Large intestine (tissue), 3 donors: Measurements from ENCODE around the gene A4GALT. TPM values are rescaled to one million over a fixed set of nuclear protein-coding genes. Genes with fewer than 3 reads are reported as not detected.
A peak's percentile ranks its signal among the peaks of the same experiment; 100 is the strongest.

Source experiments
- DNase-seq, 2 donors: peaks; one replicate each; pipeline versions ENCODE4 v3.0.0 to v3.0.0-alpha.2; 2013
- H3K27ac ChIP-seq: one replicate; pipeline ENCODE4 v1.5.1; 2013; ENCODE audit warnings: low read length
- H3K27me3 ChIP-seq: 2 replicates; pipeline ENCODE4 v1.6.1; 2013; ENCODE audit warnings: low read length; ENCODE audit not compliant: control insufficient read depth, insufficient read depth
- H3K36me3 ChIP-seq: 2 replicates; pipeline ENCODE4 v1.6.1; 2013; ENCODE audit warnings: low read length; ENCODE audit not compliant: control insufficient read depth, insufficient read depth
- H3K4me1 ChIP-seq: one replicate; pipeline ENCODE4 v1.6.1; 2013; ENCODE audit warnings: low read length; ENCODE audit not compliant: control insufficient read depth, insufficient read depth
- H3K4me3 ChIP-seq: one replicate; pipeline ENCODE4 v1.5.1; 2013; ENCODE audit warnings: low read length
- H3K9me3 ChIP-seq: one replicate; pipeline ENCODE4 v1.6.1; 2013; ENCODE audit warnings: mild to moderate bottlenecking, low read depth, low read length, moderate library complexity; ENCODE audit not compliant: control insufficient read depth
- WGBS: methylation state at CpG from one replicate; pipeline ENCODE4 v1.1.5; 2013; ENCODE audit warnings: low lambda C conversion rate; ENCODE audit not compliant: insufficient coverage; 5-methylcytosine and 5-hydroxymethylcytosine counted together
- polyA plus RNA-seq: library from polyadenylated mRNA; unstranded; fragments of 120-200 nt; gene quantifications from one replicate; pipeline ENCODE4 v1.2.1, GENCODE V29; 2013

The A4GALT gene
- polyA plus RNA-seq, 1 donor: 5.5 TPM

DNA sequence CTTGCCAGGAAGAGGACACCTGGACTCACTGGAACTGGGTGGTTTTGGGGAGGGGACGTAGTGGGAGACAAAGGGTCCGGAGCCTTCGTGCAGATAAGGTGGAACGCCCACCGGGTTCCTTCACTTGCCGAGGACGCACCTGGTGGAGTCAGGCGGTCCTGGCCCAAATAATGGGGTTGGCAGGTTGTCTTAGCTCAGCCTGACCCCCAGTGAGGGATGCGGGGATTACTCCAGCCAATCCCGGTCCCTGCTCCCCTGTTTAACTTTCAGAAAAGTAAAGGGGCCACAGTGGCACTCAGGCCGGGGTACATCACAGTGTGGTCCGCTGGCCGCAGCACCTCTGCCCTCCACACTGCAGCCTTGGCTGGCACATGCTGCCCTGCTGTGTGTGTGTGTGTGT, 18.0 kb downstream of the A4GALT start:
- Histone ChIP-seq H3K27ac (no peak overlapping the region), H3K27me3 (no peaks in the 10 kb centered on the region), H3K36me3 (no peaks in the 10 kb centered on the region), H3K9me3 (no peaks in the 10 kb centered on the region), H3K4me3 (no peak overlapping the region), H3K4me1 (peaks cover 6% of the 10 kb centered on the region)
- no peak for DNase-seq
- no CpG with 5 or more reads among the region's 13 CpGs for WGBS

DNA sequence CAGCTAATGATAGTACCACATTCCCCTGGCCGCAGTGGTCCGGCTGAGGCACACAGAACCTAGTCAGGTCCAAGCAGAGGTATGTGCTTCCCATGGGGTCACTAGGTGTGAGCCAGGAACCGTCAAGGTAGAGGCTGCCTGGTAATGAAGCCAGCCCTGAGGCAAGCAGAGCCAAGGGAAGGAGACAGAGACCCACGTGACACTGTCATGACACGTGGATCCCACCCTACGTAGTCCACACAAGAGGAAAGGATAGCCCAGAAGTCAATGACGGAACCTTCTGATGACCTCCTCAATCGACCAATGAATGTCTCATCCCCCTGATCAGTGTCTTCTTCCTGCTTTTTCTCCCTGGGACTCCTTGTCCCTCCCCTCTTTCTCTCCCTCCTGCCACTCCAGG, 19.0 kb downstream of the A4GALT start:
- no CpG with 5 or more reads among the region's 8 CpGs for WGBS
- DNase-seq: no peak
- Histone ChIP-seq H3K27ac (no peak overlapping the region), H3K36me3 (no peaks in the 10 kb centered on the region), H3K27me3 (no peaks in the 10 kb centered on the region), H3K4me1 (peaks cover 13% of the 10 kb centered on the region), H3K4me3 (no peak overlapping the region), H3K9me3 (no peaks in the 10 kb centered on the region)

DNA sequence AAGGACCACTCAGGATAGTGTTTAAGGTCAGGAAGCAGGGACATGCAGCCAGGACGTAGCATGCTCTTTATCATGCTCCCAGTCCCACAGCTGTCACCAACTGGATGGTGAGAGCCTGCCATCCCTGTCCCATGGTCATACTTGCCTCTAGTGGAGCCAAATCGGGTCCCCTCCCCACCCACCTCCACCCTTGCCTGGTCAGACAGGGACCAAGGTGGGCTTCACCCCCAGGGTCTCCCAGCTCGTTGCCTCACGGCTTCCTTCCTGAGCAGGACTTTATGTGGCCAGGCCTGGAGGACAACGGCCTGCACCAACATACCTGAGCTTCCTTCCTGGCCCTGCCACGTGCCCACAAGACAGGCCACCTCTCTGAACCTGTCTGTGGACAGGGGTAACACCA, 19.8 kb downstream of the A4GALT start:
- H3K4me1 ChIP-seq: peaks cover 13% of the 10 kb centered on the region
- no CpG with 5 or more reads among the region's 6 CpGs for WGBS
- H3K36me3 ChIP-seq: no peaks in the 10 kb centered on the region
- no peak overlapping the region for H3K27ac ChIP-seq
- no peak overlapping the region for H3K4me3 ChIP-seq
- no peak for DNase-seq
- H3K9me3 ChIP-seq: no peaks in the 10 kb centered on the region
- H3K27me3 ChIP-seq: no peaks in the 10 kb centered on the region

DNA sequence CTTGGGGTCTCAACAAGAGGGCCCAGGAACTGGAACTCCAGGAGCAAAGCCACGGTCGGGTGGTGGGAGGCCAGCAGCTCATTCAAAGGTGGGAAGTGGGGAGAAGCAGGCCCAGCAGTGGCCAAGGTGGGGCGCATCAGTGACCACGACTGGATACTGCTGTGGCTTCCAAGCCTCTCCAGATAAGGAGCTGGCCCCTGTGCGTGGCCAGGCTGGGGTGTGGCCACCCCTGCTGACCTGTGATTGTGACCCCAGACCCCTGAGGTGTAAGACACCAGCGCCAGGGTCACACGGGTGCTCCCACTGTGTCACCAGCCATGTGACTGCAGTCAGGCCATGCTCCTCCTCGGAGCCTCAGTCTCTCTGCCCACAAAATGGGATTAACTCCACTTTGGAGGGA, 20.3 kb downstream of the A4GALT start:
- Histone ChIP-seq H3K4me1 (peaks cover 13% of the 10 kb centered on the region), H3K4me3 (no peak overlapping the region), H3K36me3 (no peaks in the 10 kb centered on the region), H3K27ac (no peak overlapping the region), H3K27me3 (no peaks in the 10 kb centered on the region), H3K9me3 (no peaks in the 10 kb centered on the region)
- WGBS: no CpG with 5 or more reads among the region's 8 CpGs
- no peak for DNase-seq

DNA sequence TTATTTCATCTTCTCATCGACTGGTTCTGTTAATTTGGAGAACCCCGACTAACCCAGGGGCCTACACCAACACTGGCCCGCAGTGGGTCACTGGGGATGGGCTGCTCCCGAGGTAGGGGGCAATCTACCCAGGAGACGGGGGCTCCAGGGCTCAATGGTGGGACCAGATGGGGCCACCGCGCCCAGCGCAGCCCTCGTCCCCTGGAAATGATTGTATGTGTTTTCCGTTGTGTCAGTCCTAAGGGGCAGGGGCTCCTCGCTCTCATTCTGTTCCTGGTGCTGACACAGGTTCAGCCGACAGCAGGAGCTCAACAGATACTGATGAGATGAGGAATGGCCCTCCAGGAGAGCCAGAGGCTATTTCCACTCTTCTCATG, 20.7 kb downstream of the A4GALT start:
- Histone ChIP-seq H3K36me3 (no peaks in the 10 kb centered on the region), H3K4me1 (peaks cover 13% of the 10 kb centered on the region), H3K27me3 (no peaks in the 10 kb centered on the region), H3K27ac (no peak overlapping the region), H3K9me3 (no peaks in the 10 kb centered on the region), H3K4me3 (no peak overlapping the region)
- no CpG with 5 or more reads among the region's 12 CpGs for WGBS
- no peak for DNase-seq

DNA sequence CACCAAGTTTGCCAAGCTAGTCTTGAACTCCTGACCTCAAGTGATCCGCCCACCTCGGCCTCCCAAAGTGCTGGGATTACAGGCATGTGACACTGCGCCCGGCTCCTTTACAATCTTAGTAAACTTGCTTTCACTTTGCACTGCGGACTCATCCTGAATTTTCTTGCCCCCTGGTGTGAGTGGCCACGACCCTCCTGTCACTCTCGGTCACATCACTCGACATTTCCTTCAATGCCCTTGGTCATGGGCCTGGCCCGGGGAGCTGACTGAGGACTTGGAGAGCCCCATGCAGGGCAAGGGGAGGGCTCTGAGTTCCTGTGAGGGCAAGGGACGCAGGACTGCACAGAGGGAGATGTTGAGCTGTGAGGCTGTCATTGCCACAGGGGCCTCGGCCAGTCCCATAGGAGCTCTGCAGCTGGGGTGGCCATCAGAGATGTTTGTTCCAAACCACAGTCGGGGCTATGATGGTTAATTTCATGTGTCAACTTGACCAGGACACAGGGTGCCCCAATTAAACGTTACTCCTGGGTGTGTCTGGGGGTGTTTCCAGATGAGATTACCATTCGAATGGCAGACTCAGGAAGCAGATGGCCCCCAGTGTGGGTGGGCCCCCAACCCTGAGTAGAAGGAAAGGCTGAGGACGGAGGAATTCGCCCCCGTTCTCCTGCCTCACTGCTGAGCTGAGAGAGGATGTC, 21.2 kb downstream of the A4GALT start:
- Histone ChIP-seq H3K4me3 (no peak overlapping the region), H3K27me3 (no peaks in the 10 kb centered on the region), H3K36me3 (no peaks in the 10 kb centered on the region), H3K27ac (no peak overlapping the region), H3K9me3 (no peaks in the 10 kb centered on the region), H3K4me1 (peaks cover 13% of the 10 kb centered on the region)
- DNase-seq: peak in 1 of 2 donors; percentile 45
- no CpG with 5 or more reads among the region's 17 CpGs for WGBS

DNA sequence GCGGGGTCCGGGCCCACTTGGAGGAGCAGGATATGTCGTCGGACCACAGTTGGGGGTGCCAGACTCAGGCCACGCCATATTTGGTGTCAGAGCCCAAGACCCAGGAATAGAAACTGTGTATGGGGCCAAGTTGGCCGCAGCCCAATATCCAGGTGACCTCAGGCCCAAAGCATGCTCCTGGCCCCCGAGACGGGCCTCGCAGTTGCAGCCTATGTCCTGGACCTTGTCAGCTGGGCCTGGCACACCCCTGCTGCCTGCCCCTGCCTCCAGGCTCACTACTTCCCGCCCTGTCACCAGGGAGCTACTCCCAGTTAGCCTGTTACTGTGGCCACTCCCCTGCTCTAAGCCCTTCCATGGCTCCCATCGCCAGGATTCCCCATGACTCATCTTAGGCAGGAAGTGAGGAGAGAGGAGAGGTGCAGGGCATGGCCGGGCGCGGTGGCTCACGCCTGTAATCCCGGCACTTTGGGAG, 23.1 kb downstream of the A4GALT start:
- Histone ChIP-seq H3K4me1 (peaks cover 13% of the 10 kb centered on the region), H3K27ac (peak overlapping the region; percentile 55), H3K36me3 (no peaks in the 10 kb centered on the region), H3K27me3 (no peaks in the 10 kb centered on the region), H3K9me3 (peaks cover 9% of the 10 kb centered on the region), H3K4me3 (no peak overlapping the region)
- DNase-seq: peak; percentile 85 to 91
- WGBS: no CpG with 5 or more reads among the region's 16 CpGs

DNA sequence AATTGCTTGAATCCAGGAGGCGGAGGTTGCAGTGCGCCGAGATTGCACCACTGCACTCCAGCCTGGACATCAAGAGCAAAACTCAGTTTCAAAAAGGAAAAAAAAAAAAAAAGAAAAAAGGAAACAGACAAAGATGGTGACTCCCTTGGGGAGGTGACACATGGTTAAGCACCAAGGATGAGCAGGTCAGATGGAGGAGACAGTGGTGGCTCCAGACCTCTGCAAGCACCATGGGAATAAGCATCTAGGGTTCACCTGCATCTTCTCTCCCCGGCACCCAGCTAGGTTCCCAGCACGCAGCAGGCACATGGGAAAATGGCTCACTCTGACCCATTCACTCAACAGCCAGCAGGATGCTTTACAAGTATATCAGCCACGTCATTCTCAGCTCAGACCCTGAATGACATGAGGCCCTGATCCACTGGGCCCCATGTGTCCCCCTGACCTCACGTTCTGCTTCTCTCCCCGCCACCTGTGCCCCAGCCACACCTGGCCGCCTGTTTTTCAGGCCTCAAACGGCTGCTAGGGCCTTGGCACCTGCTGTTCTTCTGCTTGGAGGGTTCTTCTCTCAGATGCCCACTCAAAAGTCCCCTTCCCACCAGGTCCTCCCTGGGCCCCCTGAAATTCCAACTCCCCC, 24.2 kb downstream of the A4GALT start:
- no peaks in the 10 kb centered on the region for H3K27me3 ChIP-seq
- H3K9me3 ChIP-seq: peaks cover 9% of the 10 kb centered on the region
- DNase-seq: no peak
- peaks cover 13% of the 10 kb centered on the region for H3K4me1 ChIP-seq
- no peaks in the 10 kb centered on the region for H3K36me3 ChIP-seq
- no peak overlapping the region for H3K27ac ChIP-seq
- no peak overlapping the region for H3K4me3 ChIP-seq
- WGBS: 80% methylated on average over 4 of the region's 10 CpGs

DNA sequence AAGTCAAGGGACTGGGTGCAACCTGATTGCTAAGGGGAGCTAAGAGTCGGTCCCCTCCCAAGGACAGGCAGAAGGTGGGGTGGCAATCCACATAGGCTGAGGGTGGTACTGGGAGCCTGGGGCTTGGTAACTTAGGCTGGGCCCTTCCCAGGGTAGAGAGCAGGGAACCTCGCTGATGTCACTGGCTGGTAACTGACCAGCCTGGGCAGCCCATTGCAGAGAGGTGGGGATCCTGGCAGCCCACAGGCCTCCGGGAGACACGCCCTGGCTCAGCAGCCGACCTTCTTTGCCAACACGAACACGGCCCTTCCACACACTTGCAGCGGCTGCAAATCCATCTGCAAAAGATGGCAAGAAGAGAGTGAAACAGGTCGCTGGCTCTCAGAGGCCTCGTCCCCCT, 25.4 kb downstream of the A4GALT start:
- Histone ChIP-seq H3K4me1 (peaks cover 13% of the 10 kb centered on the region), H3K27me3 (no peaks in the 10 kb centered on the region), H3K27ac (no peak overlapping the region), H3K9me3 (peaks cover 9% of the 10 kb centered on the region), H3K4me3 (no peak overlapping the region), H3K36me3 (no peaks in the 10 kb centered on the region)
- DNase-seq: no peak
- no CpG with 5 or more reads among the region's 10 CpGs for WGBS

DNA sequence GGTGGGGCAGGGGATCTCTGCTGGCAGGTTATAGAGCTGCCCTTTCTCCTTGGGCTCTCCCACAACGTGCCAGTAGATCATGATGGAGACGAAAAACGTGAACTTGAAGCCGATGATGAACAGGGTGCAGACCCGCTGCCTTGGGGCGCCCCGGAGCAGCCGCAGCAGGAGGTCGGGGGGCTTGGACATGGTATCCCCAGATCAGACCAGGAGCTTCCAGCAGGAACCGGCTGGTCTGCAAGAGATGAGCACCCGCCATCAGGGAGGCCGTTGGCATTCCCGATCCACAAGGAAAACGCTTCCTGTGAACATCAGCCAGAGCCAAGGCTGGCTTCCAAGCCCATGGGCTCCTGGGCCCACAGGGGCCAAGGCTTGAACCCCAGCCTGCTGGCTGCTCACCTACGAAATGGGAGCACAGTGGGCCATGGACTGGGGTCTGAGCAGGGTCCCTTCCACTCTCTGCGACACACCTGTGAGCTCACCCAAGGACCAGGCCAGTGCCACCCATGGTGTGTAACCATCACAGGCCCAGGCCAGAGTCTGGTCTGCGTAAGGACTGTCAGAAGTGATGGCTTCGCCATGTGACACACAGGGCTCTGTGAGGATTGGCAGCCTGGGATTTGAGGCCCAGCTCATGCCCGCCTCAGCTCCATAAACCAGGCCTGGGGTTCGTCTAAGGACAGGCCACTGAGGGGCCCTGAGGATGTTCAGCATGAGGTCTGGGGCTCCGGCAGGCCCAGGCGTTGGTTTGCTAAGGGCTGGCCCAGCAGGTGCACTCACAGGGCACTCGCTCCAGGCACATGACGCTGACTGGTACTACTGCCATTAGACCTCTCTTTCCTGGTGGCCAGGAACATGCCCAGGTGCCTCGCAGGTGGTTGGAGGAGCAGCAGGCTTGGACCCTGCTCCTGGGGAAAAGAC, 26.6 kb downstream of the A4GALT start:
- WGBS: no CpG with 5 or more reads among the region's 25 CpGs

More for the DNA sequence above, 26.6 kb downstream of the A4GALT start:
- H3K27ac ChIP-seq: no peak overlapping the region
- H3K27me3 ChIP-seq: no peaks in the 10 kb centered on the region
- DNase-seq: no peak
- no peak overlapping the region for H3K4me3 ChIP-seq
- H3K9me3 ChIP-seq: peaks cover 9% of the 10 kb centered on the region
- peaks cover 19% of the 10 kb centered on the region for H3K4me1 ChIP-seq
- H3K36me3 ChIP-seq: no peaks in the 10 kb centered on the region
